ENCODE results near the gene CLDN1. TPM values are rescaled to one million over a fixed set of nuclear protein-coding genes. Genes with fewer than 3 reads are reported as not detected.

The CLDN1 gene, protein sequence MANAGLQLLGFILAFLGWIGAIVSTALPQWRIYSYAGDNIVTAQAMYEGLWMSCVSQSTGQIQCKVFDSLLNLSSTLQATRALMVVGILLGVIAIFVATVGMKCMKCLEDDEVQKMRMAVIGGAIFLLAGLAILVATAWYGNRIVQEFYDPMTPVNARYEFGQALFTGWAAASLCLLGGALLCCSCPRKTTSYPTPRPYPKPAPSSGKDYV
- 0.58 TPM for polyA plus RNA-seq (2013, experiment 1 of 2; ENCODE audit: insufficient read length)
- 0.99 TPM for polyA plus RNA-seq (2013, experiment 2 of 2; ENCODE audit: insufficient read length)

DNA sequence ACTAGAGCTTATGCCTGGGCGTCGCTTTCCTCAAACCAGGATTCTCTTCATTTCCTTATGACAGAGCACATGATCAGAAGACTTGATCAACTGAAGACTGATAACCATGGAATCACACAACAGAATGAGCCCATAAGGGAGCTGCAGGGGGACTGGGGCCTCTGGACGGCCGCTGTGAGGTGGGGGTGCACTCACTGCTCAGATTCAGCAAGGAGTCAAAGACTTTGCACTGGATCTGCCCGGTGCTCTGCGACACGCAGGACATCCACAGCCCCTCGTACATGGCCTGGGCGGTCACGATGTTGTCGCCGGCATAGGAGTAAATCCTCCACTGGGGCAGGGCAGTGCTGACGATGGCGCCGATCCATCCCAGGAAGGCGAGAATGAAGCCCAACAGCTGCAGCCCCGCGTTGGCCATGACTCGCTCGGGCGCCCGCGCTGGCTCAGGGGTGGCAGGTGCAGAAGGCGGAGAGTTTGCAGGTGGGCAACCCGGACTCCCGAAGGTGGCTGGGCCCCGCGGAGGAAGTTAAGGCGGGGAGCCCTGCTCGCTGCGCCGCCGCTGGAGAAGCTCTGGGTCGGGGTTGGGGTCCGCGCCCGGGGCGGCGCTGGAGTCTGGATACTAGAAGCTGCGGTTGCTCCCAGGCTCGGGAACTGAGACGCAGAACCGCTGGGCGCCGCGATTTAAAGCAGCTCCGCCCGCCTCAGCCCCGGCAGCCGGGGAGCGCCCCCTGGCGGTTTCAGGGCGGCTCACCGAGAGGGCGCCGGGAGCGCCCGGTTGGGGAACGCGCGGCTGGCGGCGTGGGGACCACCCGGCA lies at the start of gene CLDN1:
TSS of gene CLDN1 (minus strand) at position 658 of the 815 bp plus-strand sequence. CDS start at position 418, 240 bp downstream.
- DNase-seq = peak; percentile 75

DNA sequence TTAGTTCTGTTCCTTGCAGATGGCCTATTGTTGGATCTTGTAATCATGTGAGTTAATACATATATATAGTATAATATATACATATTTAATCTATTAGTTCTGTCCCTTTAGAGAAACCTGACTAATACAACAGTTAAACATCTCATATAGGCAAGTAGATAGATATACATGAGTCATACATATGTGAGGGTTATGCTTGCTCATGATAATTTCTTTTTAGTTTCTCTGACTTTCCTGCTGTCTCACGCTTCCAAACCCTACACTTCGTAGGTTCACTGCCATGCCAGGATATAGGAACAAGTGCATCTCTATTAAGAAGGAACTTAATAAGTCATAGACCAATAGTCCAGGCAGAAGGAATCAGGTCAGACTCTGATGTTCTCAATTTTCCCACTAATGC lies 48.9 kb upstream of the CLDN1 start:
- DNase-seq = no peak

DNA sequence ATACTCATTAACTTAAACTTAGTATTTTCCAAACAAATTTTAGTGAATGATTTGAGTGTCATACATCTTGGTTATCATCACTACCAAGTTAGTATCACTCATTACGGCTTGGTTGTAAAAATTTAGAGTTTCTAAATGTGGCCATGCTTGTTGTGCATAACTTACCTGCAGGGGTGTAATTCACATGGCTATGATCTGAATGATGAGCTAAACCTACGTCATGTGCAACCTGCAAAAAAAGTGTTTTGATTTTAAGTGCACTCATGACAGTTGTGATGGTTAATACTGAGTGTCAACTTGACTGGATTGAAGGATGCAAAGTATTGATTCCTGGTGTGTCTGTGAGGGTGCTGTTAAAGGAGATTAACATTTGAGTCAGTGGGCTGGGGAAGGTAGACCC lies 48.1 kb upstream of the CLDN1 start:
- no peak for DNase-seq

DNA sequence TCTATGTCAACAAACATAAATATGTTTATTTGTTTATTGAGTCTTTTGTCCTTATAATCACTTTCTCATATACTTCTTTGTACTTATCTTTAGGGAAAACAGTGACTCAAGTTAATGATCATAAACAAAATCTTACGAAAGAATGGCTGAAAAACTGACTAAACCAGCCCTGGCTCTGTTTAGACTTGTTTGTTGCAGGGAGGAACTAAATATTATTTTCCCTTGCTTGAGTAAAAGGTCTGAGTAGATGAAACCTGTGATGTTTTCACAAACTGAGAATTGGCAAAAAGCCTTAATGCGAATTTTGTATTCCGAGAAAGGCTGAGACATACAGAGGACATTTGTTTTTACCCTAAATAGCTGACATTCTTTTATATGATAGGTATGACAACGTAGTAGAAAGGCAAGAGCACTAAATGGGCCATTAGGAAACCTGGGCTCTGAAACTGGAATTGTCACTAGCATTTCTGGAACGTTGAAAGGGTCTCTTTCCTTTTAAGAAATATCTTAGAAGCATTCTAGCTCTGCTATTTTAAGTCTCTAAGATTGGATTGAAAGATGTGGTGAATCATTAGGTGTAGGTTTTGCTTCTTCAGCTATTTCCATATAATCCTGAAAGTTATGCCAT lies 47.5 kb upstream of the CLDN1 start:
- no peak for DNase-seq

DNA sequence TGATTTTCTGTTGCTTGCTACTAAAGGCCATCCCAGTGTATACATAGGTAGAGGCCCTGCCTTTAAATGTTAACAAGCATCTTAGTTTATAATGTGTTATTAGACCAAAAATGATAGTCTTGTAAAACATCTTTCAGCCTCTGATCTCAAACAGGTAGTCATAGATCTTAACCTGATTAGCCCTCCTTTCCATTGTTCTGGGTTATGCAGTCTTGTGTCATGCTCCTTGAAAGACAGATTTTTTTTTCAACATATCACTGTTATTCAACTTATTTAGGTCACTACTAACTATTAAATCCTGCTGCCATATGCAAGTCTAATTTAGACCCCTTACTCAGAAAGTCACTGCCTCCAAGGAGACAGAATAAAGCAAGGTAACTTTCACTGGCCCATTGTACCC lies 46.6 kb upstream of the CLDN1 start:
- no peak for DNase-seq

DNA sequence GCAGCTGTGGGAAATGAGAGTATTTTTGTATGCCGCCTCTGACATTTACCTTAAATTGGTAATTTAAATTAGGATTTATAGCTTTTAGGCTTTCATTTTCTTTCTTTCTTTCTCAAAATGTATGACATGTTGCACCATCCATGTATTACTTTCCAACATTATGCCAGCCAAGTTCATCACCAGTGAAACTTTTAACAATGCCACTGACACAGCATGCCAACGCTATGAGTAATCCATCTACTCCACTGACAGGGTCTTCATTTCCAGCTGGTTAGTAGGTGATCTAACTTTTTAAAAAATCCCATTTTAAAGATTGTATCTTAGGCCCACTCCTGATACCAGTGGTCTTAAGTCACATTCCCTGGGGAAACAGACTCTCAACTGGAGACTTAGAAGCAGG lies 43.9 kb upstream of the CLDN1 start:
- DNase-seq = peak; percentile 56

DNA sequence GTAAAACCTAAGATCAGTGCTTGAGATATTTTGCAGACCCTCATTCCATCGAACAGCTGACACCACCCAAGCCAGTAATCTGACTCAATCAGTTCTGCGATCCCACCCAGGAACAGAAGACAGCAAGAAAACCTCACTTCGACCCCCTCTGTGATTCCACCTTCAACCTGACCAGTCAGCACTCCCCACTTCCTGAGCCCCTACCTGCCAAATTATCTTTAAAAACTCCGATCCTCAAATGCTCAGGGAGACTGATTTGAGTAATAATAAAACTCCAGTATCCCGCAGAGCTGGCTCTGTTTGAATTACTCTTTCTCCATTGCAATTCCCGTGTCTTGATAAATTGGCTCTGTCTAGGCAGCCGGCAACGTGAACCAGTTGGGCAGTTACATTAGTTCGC lies 40.0 kb upstream of the CLDN1 start:
- no peak for DNase-seq

DNA sequence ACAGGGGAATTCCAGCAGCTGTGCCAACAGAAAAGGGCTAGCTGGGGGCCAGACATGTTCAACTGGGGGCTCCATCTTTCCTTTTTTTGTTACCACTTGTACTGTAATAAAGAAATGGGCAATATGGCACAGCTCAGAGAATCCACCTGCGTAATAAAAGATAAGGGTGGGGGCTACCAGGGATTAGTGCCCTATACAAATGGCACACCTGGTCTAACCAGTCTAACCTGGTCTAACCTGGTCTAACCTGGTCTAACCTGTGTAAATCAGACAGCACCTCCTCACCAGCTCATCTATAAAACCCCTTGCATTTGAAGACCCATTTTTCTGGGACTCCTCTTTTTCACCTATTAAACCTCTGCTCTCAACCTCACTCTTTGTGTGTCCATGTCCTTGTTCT lies 39.5 kb upstream of the CLDN1 start:
- DNase-seq = no peak

DNA sequence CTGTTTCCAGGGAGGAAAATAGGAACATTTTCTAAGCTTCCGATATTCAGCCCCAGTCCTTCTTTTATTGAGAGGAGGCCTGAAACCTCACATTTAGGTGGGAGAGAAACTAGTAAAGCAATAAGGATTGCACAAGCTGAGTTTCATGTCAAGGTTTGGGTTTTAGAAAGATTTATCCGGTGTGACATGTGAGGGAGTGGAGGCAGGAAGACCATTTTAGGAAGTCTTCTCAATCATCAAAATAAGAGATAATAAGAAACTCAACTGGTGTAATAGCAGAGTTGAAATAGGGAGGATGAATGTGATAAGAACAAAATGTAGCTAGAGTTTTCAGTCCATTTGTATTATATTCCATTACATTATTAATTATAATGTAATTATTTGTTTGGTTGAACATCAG lies 38.0 kb upstream of the CLDN1 start:
- DNase-seq = no peak

DNA sequence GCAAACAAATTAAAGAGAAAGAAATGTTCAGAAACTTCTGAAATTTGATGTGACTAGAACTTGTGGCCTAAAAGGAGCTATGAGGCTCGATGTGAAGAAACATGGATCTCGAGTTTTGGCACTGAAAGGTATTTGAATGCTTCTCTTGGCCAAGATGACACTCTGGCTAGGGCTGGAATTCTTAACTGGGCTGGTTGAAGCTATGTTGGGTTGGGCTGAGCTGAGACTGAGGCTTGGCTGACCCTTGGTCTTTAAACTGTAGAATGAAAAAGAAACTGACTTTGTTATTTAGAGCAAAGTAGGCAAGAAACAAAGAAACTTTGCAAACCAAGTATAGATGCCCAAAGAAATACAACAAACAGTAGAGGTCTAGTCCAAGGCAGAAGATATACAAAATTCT lies 37.6 kb upstream of the CLDN1 start:
- no peak for DNase-seq

DNA sequence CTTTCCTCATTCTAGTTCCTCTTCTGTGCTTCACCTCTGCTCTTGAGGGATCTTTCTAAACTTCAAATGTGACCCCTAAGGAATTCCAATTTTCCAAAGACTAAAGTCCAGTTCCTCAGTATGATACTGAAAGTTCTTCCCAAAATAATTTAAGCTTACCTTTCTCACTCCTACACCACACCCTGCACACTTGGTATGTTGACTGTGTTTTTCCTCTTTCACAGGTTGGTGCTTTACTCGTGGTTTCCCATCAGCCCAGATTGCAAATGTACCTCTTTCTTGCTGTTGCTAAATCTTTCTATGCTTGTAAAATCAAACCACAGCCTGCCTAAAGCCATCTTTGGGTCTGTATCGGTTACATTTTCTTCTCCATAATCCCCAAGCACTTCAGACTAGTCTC lies 35.2 kb upstream of the CLDN1 start:
- no peak for DNase-seq

DNA sequence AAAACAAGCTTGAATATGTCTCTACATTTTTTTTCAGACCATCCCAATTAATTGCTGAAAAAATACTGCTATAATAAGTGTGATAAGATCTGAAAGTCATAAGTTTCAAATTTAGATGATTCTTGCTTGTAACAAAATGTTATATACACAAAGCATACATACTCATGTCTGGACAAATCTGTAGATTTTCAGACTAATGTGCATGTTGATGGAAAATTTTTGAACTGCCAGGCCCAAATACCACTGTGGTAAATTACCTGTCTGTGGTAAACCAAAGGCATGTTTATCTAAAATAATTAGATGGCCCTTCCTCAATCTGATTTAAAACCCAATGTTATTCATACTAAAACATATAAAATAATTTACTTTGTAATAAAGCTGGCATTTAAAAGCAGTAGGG lies 34.0 kb upstream of the CLDN1 start:
- DNase-seq = no peak

DNA sequence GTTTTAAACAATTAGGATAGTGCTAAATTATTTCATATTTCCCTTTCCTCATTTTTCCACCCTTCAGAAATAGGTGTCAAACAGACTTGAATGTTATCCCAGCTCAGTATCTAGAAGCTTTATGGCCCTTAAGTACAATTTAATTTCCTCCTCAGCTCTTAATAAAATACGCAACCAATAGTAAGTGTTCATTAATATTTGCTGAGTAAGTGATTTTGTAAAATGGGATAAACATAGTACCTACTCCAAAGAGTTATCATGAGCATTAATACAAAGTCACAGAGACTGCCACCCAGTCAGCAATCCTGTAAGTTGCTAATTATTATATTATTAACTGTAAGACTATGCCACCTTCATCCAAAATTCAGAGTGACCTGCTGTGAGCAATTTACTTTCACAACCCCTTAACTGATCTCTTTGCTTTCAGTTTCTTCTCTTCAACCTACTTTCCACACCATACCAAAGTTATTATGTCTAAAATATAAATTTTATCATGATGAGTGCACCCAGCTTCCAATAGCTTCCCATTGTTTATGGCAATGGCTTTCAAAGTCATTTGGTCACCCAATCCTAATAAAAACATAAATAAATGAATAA lies 30.7 kb upstream of the CLDN1 start:
- no peak for DNase-seq

DNA sequence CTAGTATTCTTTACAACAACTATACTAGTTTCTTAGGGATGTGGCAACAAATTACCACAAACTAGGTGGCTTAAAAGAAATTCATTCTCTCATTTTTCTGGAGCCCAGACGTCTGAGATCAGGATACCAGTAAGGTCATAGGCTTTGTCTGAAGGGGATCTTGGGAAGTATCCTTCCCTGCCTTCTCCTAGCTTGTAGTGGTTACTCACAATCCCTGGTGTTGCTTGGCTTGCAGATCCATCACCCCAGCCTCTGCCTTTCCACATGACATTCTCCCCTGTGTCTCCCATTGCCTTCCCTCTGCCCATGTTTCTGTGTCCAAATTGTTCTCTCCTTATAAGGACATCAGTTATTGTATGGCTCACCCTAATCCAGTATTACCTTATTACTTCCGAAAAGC lies 24.3 kb upstream of the CLDN1 start:
- DNase-seq = no peak

DNA sequence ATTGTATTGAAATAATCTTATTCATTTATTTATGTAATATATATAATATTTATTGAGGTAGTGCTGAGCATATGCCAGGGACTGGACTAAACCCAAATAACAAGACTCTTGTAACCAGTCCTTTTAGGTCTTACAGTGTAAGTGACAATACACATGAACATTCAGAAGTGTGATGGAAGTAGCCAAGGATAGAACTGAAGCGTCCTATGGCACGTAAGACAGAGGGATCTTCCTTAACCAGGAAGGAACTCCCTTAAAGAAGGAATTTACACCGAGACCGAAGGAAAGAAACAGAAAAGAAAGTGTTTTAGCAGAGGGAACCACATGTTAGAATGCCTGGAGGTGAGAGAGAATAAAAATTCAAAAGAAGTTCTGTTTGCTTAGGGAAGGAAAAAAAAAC lies 23.6 kb upstream of the CLDN1 start:
- DNase-seq = no peak

DNA sequence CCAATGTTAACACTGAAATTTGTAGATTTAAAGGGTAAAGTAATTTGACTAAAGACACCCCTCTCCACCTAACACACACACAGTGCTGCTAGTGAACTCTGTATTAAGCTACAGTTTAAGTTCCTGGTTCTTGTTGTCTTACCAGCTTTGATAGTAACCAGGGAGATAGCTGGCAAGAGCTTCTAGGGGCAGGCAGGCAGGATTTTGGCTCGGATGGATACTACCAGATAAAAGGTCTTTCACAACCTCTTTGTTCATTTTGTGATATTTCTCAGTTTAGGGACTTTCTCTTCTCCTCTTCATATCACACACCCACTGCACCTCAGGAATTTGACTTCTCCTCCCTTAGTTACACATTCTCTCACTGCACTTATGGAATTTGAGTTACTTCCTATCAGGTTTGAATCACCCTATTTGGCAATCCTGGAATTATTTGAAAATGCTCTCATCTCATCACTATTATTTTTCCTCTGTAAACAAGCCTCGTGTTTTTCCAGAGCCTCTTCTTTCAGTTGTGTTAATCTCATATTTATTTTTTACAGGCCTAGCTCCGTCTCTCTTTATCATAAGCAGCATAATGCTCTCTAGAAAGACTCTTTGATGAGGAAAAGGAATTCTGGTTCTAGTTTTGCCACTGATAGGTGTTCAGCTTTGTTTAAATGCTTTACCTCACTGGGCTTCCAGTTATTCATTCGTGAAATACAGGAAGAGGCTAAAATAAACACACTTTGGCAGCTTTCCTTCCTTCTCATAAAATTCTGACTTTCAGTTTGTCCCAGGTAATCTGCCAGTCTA lies 23.0 kb upstream of the CLDN1 start:
- peak; percentile 92 for DNase-seq

DNA sequence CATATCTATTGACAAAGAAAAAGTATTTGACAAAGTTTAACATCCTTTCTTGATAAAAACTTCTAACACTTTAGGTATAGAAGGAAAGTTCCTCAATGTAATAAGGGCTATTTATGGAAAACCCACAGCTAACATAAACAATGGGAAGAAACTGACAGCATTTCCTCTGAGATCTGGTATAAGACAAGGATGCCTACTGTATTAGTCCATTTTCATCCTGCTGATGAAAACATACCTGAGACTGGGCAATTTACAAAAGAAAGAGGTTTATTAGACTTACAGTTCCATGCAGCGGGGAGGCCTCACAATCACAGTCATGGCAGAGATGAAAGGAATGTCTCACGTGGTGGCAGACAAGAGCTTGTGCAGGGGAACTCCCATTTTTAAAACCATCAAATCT lies 17.8 kb upstream of the CLDN1 start:
- no peak for DNase-seq

DNA sequence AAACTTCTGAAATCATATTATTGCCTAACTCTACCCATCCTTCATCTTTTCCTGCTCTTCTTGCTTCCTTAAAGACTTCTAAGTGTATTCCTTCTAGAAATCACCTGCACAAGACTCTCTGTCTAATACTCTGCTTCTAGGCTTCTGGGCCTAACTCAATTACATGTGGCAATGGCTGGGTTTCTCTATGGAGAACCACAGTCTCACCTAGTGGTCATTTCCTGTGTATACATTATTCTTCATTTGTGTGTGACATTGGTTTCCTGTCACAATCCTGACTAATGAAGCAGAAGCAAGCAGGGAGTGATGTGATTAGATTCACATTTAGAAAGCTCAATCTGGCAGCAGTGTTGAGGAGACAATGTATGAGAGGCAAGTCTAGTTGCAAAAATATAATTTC lies 16.9 kb upstream of the CLDN1 start:
- DNase-seq = peak; percentile 31

DNA sequence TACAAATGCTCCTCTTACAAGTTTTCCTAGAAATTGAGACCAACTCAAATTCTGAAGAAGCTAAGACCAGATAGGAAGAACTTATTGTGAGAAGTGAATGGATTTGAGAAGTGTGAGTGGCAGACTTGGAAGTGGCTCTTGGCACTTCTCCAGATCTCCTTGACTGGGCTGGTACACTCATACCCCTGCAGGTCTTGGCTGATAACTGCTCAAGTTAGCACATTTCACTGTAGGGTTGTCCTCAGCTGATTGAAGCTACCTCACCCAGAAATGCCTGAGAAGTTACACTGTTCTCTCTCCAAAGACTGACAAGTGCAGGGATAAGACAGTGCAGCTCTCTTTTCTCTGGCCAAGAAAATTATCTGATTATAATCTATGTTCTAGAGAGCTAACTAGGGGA lies 16.5 kb upstream of the CLDN1 start:
- peak; percentile 22 for DNase-seq

DNA sequence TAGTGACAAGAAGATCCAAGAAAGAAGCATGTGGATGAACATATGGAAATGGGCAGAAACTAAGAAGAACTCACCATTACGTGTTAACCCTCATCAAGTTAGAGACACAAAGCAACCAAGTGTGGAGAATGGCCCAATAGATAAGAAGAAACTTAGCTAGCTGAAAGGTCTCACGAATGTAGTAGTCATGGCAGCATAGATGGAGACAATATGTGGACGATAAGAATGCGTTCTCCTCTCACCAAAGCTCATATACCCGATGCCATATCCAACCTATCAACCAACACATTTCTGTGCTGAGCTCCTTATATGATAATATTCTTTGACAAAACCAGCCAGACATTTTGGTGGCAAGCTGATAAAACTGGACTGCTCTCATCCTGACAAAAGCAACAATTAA lies 15.1 kb upstream of the CLDN1 start:
- no peak for DNase-seq

DNA sequence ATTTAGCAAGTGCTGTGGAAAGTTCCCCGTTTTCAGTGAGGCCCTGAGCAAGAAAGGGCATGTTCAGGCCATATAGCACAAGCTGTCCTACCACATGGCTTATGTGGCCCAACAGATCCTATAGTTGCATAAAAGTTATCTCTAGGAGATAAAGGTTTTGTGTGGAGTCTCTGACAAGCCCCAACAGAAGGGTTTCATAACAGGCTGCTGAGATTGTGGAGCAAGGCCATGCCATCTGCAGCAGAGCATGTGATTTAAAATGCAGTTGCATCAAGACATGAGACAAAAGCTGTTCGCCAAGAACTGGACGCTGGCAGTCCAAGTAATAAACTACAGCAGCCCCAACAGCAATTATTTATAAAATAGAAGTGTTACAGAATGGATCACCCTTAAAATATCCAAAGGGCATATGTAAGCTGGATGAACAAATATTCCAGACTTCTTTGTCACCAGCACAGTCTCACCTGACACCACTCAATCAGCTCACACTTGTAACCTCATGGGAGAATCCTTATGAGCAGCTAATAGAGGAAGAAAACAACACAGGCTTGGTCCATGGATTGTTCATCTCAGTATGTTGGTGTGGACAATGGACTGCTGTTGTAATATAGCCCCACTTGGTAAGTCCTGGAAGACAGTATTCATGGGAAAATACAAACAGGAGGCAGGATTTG lies 14.4 kb upstream of the CLDN1 start:
- no peak for DNase-seq

DNA sequence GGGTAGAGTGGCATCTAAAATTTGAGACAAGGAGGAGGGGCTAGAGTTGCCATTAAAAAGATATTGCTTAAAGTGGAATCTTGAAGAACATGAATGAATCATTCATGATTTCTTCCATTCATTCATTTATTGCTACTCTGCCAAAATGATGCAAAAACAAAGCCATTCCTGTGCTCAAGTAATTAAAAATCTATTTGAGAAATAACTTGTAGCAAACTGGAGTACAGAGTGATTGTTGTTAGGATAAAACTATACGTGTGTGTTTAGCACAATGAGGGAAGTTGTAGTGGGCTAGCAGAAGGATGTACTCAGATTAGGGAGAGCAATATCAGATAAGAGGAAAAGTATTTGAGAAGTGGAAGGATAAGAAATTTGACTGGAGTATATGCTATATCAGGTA lies 11.7 kb upstream of the CLDN1 start:
- no peak for DNase-seq
